Measurements from ENCODE around the gene RPS17.

DNA sequence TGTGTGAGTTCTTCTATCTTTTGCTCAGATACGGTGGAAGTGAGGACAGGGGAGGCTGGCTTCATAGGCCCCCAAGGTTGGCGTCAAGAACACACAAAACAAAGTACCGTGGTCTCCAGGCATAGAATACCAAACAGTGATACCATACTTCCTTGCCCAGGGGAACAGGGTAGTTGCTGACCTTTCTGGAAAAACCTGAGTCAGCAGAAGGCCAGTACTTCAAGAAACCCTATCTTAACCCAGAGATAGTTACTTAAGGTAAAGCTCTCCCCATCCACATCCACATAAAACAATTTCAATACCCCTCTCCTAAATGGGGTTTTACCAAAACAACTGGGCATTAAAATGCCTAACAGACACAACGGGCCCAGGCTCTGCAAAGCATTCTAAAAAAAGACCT lies 29.6 kb upstream of the RPS17 start:
- TF ChIP-seq ZNF274 (IDR thresholded peaks at IDR 0.05; ENCODE audit: low read depth, low read length) (no peak), SUZ12 (IDR thresholded peaks at IDR 0.05; ENCODE audit: extremely low read depth, insufficient read depth, insufficient read length) (no peak)

Data from NT2/D1 (cell line).